WERI-Rb-1 (cell line): ENCODE data around the gene GLIS1.

Experiments used
- DNase-seq: peaks from one replicate; pipeline ENCODE4 v3.0.0-alpha.2; 2020
- H3K27ac ChIP-seq: fragments of 250-450 bp; sonication (Bioruptor Pico); 2 replicates; pipeline ENCODE4 v1.5.1; 2020; ENCODE audit warnings: mild to moderate bottlenecking, moderate library complexity
- H3K27me3 ChIP-seq: fragments of 250-450 bp; sonication (Bioruptor Pico); 2 replicates; pipeline ENCODE4 v1.5.1; 2021; ENCODE audit warnings: mild to moderate bottlenecking, low read depth, moderate library complexity; ENCODE audit not compliant: insufficient read depth, severe bottlenecking
- H3K36me3 ChIP-seq: fragments of 250-450 bp; sonication (Bioruptor Pico); 2 replicates; pipeline ENCODE4 v1.5.1; 2020; ENCODE audit warnings: mild to moderate bottlenecking, moderate library complexity
- H3K4me3 ChIP-seq: 2 replicates; pipeline ENCODE4 v1.5.1; 2011; ENCODE audit warnings: low read depth, mild to moderate bottlenecking, control low read depth, low read length
- H3K9me3 ChIP-seq: fragments of 250-450 bp; sonication (Bioruptor Pico); 2 replicates; pipeline ENCODE4 v1.5.1; 2021; ENCODE audit warnings: mild to moderate bottlenecking, moderate library complexity; ENCODE audit not compliant: severe bottlenecking
- CTCF ChIP-seq: IDR thresholded peaks from 2 replicates; pipeline ENCODE4 v1.5.1; 2011; ENCODE audit warnings: low read depth, mild to moderate bottlenecking, control low read depth, inconsistent platforms, low read length

GLIS1 gene

GRCh38 chr1:53512807-53513755 lies 225.9 kb downstream of the GLIS1 start:
- TF ChIP-seq CTCF = no peak
- no peak overlapping the region for H3K27ac ChIP-seq
- no peak overlapping the region for H3K4me3 ChIP-seq
- no peaks in the 10 kb centered on the region for H3K9me3 ChIP-seq
- no peaks in the 10 kb centered on the region for H3K27me3 ChIP-seq
- no peaks in the 10 kb centered on the region for H3K36me3 ChIP-seq
- no peak for DNase-seq

GRCh38 chr1:53511933-53512806 lies 226.8 kb downstream of the GLIS1 start:
- Histone ChIP-seq H3K9me3 (no peaks in the 10 kb centered on the region), H3K27ac (peak overlapping the region; percentile 1), H3K36me3 (no peaks in the 10 kb centered on the region), H3K27me3 (no peaks in the 10 kb centered on the region), H3K4me3 (no peak overlapping the region)
- no peak for TF ChIP-seq CTCF
- DNase-seq = no peak

- Histone ChIP-seq H3K4me3 (no peak overlapping the region), H3K36me3 (no peaks in the 10 kb centered on the region), H3K27me3 (no peaks in the 10 kb centered on the region), H3K27ac (no peak overlapping the region; the same call in 1 of the 2 replicates), H3K9me3 (no peaks in the 10 kb centered on the region)
- no peak for TF ChIP-seq CTCF
- peak; percentile 54 for DNase-seq
These were observed 227.5 kb downstream of the GLIS1 start for GRCh38 chr1:53511323-53511932.

- Histone ChIP-seq H3K27ac (no peak overlapping the region), H3K27me3 (no peaks in the 10 kb centered on the region), H3K4me3 (no peak overlapping the region), H3K36me3 (no peaks in the 10 kb centered on the region), H3K9me3 (no peaks in the 10 kb centered on the region)
- TF ChIP-seq CTCF = no peak
- no peak for DNase-seq
These were observed 228.7 kb downstream of the GLIS1 start for GRCh38 chr1:53510215-53510614.

- no peak for DNase-seq
- TF ChIP-seq CTCF = no peak
- Histone ChIP-seq H3K27ac (no peak overlapping the region), H3K4me3 (no peak overlapping the region), H3K36me3 (no peaks in the 10 kb centered on the region), H3K9me3 (no peaks in the 10 kb centered on the region), H3K27me3 (no peaks in the 10 kb centered on the region)
These were observed 229.2 kb downstream of the GLIS1 start for GRCh38 chr1:53509775-53510174.
